CD14-positive monocyte (primary cell): Measurements from ENCODE around the gene PAPPA2. TPM values are rescaled to one million over a fixed set of nuclear protein-coding genes. Genes with fewer than 3 reads are reported as not detected.

Experiments
- DNase-seq, 3 donors: peaks; one replicate each; pipeline ENCODE4 v3.0.0-alpha.2; 2011 to 2022
- H2AFZ ChIP-seq: 2 replicates; pipeline ENCODE4 v1.6.0; 2012; ENCODE audit warnings: mild to moderate bottlenecking, low read depth, low read length, inconsistent platforms; ENCODE audit not compliant: insufficient read depth, poor library complexity, severe bottlenecking
- H3K27ac ChIP-seq, 2 donors: 1 replicate in 1 of 2; 2 replicates in 1 of 2; pipeline ENCODE4 v1.5.1; 2012 to 2013; ENCODE audit warnings: low read length in 2 of 2, control low read depth in 1 of 2, inconsistent platforms in 1 of 2, low read depth in 1 of 2, mild to moderate bottlenecking in 1 of 2
- H3K27me3 ChIP-seq, 2 donors: one replicate each; pipeline versions ENCODE4 v1.6.0 to v1.6.1; 2011 to 2013; ENCODE audit warnings: low read length in 2 of 2; ENCODE audit not compliant: control insufficient read depth in 2 of 2, insufficient read depth in 2 of 2
- H3K36me3 ChIP-seq, 2 donors: replicated peaks in 1 of 2; 1 replicate in 1 of 2; 2 replicates in 1 of 2; pipeline versions ENCODE4 v1.5.1 to v1.6.1; 2012 to 2013; ENCODE audit warnings: low read length in 2 of 2, control low read depth in 1 of 2, inconsistent platforms in 1 of 2, mild to moderate bottlenecking in 1 of 2; ENCODE audit not compliant: insufficient read depth in 2 of 2, control insufficient read depth in 1 of 2
- H3K4me1 ChIP-seq, 2 donors: 1 replicate in 1 of 2; 2 replicates in 1 of 2; pipeline versions ENCODE4 v1.5.1 to v1.6.1; 2012 to 2013; ENCODE audit warnings: low read length in 2 of 2, control low read depth in 1 of 2, inconsistent platforms in 1 of 2, mild to moderate bottlenecking in 1 of 2, moderate library complexity in 1 of 2; ENCODE audit not compliant: insufficient read depth in 2 of 2, control insufficient read depth in 1 of 2
- H3K4me2 ChIP-seq: replicated peaks from 2 replicates; pipeline ENCODE3; 2012; ENCODE audit warnings: low read length, moderate library complexity, mild to moderate bottlenecking; ENCODE audit not compliant: poor library complexity, severe bottlenecking; ENCODE audit errors: extremely low read depth
- H3K4me3 ChIP-seq, 3 experiments: fragments of 200-600 bp in 1 of 3; sonication (generic) in 1 of 3; replicated peaks in 1 of 3; 1 replicate in 2 of 3; 2 replicates in 1 of 3; pipeline ENCODE4 v1.5.1; 2011 to 2013; ENCODE audit warnings: low read length in 3 of 3, mild to moderate bottlenecking in 3 of 3, control low read depth in 2 of 3, low read depth in 2 of 3, inconsistent platforms in 1 of 3, moderate library complexity in 1 of 3
- H3K79me2 ChIP-seq: 2 replicates; pipeline ENCODE4 v1.6.0; 2012; ENCODE audit warnings: mild to moderate bottlenecking, control low read depth, inconsistent platforms, low read length, moderate library complexity; ENCODE audit not compliant: insufficient read depth
- H3K9ac ChIP-seq: 2 replicates; pipeline ENCODE4 v1.6.0; 2017; ENCODE audit warnings: low read length, mild to moderate bottlenecking; ENCODE audit not compliant: insufficient read depth, poor library complexity, severe bottlenecking
- H3K9me3 ChIP-seq, 2 donors: replicated peaks in 1 of 2; 1 replicate in 1 of 2; 2 replicates in 1 of 2; pipeline versions ENCODE4 v1.5.1 to v1.6.1; 2012 to 2013; ENCODE audit warnings: low read length in 2 of 2, control low read depth in 1 of 2; ENCODE audit not compliant: control insufficient read depth in 1 of 2, insufficient read depth in 1 of 2
- H4K20me1 ChIP-seq: 2 replicates; pipeline ENCODE4 v1.6.0; 2012; ENCODE audit warnings: mild to moderate bottlenecking, low read length, control low read depth, moderate library complexity; ENCODE audit not compliant: insufficient read depth
- H3K27ac Mint-ChIP-seq, 7 donors: one replicate each; pipeline ENCODE4 v1.8.0; 2020; ENCODE audit warnings: mild to moderate bottlenecking in 7 of 7, mixed read lengths in 7 of 7, moderate library complexity in 6 of 7, inconsistent platforms in 2 of 7
- H3K27me3 Mint-ChIP-seq, 3 donors: one replicate each; pipeline ENCODE4 v1.8.0; 2021 to 2022; ENCODE audit warnings: low read depth in 3 of 3, mild to moderate bottlenecking in 3 of 3, mixed read lengths in 3 of 3, moderate library complexity in 3 of 3, inconsistent platforms in 1 of 3
- H3K36me3 Mint-ChIP-seq, 2 donors: one replicate each; pipeline ENCODE4 v1.8.0; 2020; ENCODE audit warnings: mixed read lengths in 2 of 2, inconsistent platforms in 1 of 2, mild to moderate bottlenecking in 1 of 2
- H3K4me1 Mint-ChIP-seq: one replicate; pipeline ENCODE4 v1.8.0; 2020; ENCODE audit warnings: mild to moderate bottlenecking, mixed read lengths
- H3K4me3 Mint-ChIP-seq, 2 donors: one replicate each; pipeline ENCODE4 v1.8.0; 2020; ENCODE audit warnings: mild to moderate bottlenecking in 2 of 2, mixed read lengths in 2 of 2, moderate library complexity in 1 of 2
- H3K9me3 Mint-ChIP-seq, 7 donors: one replicate each; pipeline ENCODE4 v1.8.0; 2020 to 2022; ENCODE audit warnings: mixed read lengths in 7 of 7, mild to moderate bottlenecking in 6 of 7, moderate library complexity in 6 of 7, inconsistent platforms in 2 of 7
- CTCF ChIP-seq: fragments of 200-600 bp; IDR thresholded peaks from one replicate; pipeline ENCODE4 v1.8.0; 2022; ENCODE audit warnings: antibody characterized with exemption, mild to moderate bottlenecking
- WGBS: methylation state at CpG from one replicate; pipeline ENCODE4 v1.1.5; 2013; ENCODE audit warnings: missing lambda C conversion rate; ENCODE audit not compliant: insufficient coverage; 5-methylcytosine and 5-hydroxymethylcytosine counted together
- intact Hi-C, 2 donors: fragments of 100-400 bp; cut with micrococcal nuclease; formaldehyde crosslinking; loops; one replicate each; pipeline versions ENCODE4 v1.15.0 to v1.15.1; 2023
- polyA plus RNA-seq, 3 donors: library from polyadenylated mRNA; depleted of rRNA in 1 of 3; unstranded in 2 of 3; stranded (reverse) in 1 of 3; fragments of 300-500 nt in 2 of 3; fragments of >200 nt in 1 of 3; fragmentation: Illumina TruSeq in 2 of 3; gene quantifications; 1 replicate in 2 of 3; 2 replicates in 1 of 3; pipeline ENCODE4 v1.2.3, GENCODE V29; 2012 to 2021

PAPPA2 gene
- polyA plus RNA-seq, 3 donors: not detected

- WGBS: 90% methylated on average over 3 of the region's 5 CpGs
- Histone ChIP-seq H3K79me2 (no peaks in the 10 kb centered on the region), H4K20me1 (no peaks in the 10 kb centered on the region), H3K9ac (no peak overlapping the region), H3K27me3 (no peaks in the 10 kb centered on the region), H3K4me3 (no peak overlapping the region), H3K4me2 (no peak overlapping the region), H3K36me3 (no peaks in the 10 kb centered on the region), H3K4me1 (no peaks in the 10 kb centered on the region), H3K9me3 (no peaks in the 10 kb centered on the region), H3K27ac (no peak overlapping the region), H2AFZ (no peak overlapping the region)
- no peak overlapping the region for H3K27ac Mint-ChIP-seq
- peaks cover 0 to 3% (median 2%) of the 10 kb centered on the region in 7 donors for H3K9me3 Mint-ChIP-seq
- H3K36me3 Mint-ChIP-seq: no peaks in the 10 kb centered on the region
- H3K4me1 Mint-ChIP-seq: no peaks in the 10 kb centered on the region
- no peak for TF ChIP-seq CTCF
- intact Hi-C loops: no loop called here
- H3K4me3 Mint-ChIP-seq: no peak overlapping the region
- DNase-seq: no peak
- H3K27me3 Mint-ChIP-seq: peaks cover 0 to 6% (median 1%) of the 10 kb centered on the region in 3 donors
These were observed 332.0 kb downstream of the PAPPA2 start for GRCh38 chr1:176794897-176795508.

- no peak for TF ChIP-seq CTCF
- WGBS: 100% methylated on average over 1 of the region's 2 CpGs
These were observed 333.0 kb downstream of the PAPPA2 start for GRCh38 chr1:176795929-176796328.

More at GRCh38 chr1:176795929-176796328, 333.0 kb downstream of the PAPPA2 start:
- intact Hi-C loops: no loop called here
- H3K9me3 ChIP-seq: no peaks in the 10 kb centered on the region
- no peaks in the 10 kb centered on the region for H3K36me3 ChIP-seq
- Mint-ChIP-seq H3K36me3 (no peaks in the 10 kb centered on the region), H3K27ac (no peak overlapping the region), H3K4me3 (no peak overlapping the region), H3K9me3 (peaks cover 0 to 3% (median 0%) of the 10 kb centered on the region in 7 donors), H3K4me1 (no peaks in the 10 kb centered on the region), H3K27me3 (peaks cover 0 to 6% (median 1%) of the 10 kb centered on the region in 3 donors)
- no peak overlapping the region for H3K4me2 ChIP-seq
- no peaks in the 10 kb centered on the region for H4K20me1 ChIP-seq
- H3K4me3 ChIP-seq: no peak overlapping the region
- H2AFZ ChIP-seq: no peak overlapping the region
- H3K9ac ChIP-seq: no peak overlapping the region
- DNase-seq: no peak
- no peaks in the 10 kb centered on the region for H3K4me1 ChIP-seq
- H3K27me3 ChIP-seq: no peaks in the 10 kb centered on the region
- H3K79me2 ChIP-seq: no peaks in the 10 kb centered on the region
- H3K27ac ChIP-seq: no peak overlapping the region
